GM12874 (cell line): Measurements from ENCODE around the gene SRD5A3.

Experiments used
- TF ChIP-seq, protein P1 (sequence below): IDR thresholded peaks from 2 replicates; pipeline ENCODE4 v1.5.1; 2011; ENCODE audit warnings: low read depth, mild to moderate bottlenecking, control low read depth, low read length, moderate library complexity; ENCODE audit not compliant: insufficient read depth

Gene SRD5A3

GRCh38 chr4:55358668-55359067 lies 12.6 kb downstream of the SRD5A3 start:
- TF ChIP-seq, protein P1, sequence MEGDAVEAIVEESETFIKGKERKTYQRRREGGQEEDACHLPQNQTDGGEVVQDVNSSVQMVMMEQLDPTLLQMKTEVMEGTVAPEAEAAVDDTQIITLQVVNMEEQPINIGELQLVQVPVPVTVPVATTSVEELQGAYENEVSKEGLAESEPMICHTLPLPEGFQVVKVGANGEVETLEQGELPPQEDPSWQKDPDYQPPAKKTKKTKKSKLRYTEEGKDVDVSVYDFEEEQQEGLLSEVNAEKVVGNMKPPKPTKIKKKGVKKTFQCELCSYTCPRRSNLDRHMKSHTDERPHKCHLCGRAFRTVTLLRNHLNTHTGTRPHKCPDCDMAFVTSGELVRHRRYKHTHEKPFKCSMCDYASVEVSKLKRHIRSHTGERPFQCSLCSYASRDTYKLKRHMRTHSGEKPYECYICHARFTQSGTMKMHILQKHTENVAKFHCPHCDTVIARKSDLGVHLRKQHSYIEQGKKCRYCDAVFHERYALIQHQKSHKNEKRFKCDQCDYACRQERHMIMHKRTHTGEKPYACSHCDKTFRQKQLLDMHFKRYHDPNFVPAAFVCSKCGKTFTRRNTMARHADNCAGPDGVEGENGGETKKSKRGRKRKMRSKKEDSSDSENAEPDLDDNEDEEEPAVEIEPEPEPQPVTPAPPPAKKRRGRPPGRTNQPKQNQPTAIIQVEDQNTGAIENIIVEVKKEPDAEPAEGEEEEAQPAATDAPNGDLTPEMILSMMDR: no peak

- TF ChIP-seq, protein P1: no peak
These were observed 13.4 kb downstream of the SRD5A3 start for GRCh38 chr4:55359397-55359916.

GRCh38 chr4:55363691-55364351 lies 17.8 kb downstream of the SRD5A3 start:
- TF ChIP-seq, protein P1: no peak

- TF ChIP-seq, protein P1: no peak
These were observed 18.8 kb downstream of the SRD5A3 start for GRCh38 chr4:55364691-55365344.

- TF ChIP-seq, protein P1: no peak
These were observed 19.3 kb downstream of the SRD5A3 start for GRCh38 chr4:55365345-55365728.

GRCh38 chr4:55366621-55367020 lies 20.6 kb downstream of the SRD5A3 start:
- TF ChIP-seq, protein P1: no peak

- TF ChIP-seq, protein P1: no peak
These were observed 21.2 kb downstream of the SRD5A3 start for GRCh38 chr4:55367084-55367722.
